Neutrophil (primary cell): ENCODE measurements around the gene LIPG.

ENCODE experiments used
- H3K27ac ChIP-seq: fragments of 200-600 bp; sonication (generic); 2 replicates; pipeline ENCODE4 v1.5.1; 2016; ENCODE audit warnings: mild to moderate bottlenecking, moderate library complexity
- H3K27me3 ChIP-seq: fragments of 200-600 bp; sonication (generic); 2 replicates; pipeline ENCODE4 v1.6.0; 2016; ENCODE audit warnings: mild to moderate bottlenecking
- H3K36me3 ChIP-seq: fragments of 200-600 bp; sonication (generic); 2 replicates; pipeline ENCODE4 v1.5.1; 2017
- H3K4me1 ChIP-seq, 2 experiments: fragments of 200-600 bp in 1 of 2; sonication (generic) in 1 of 2; 1 replicate in 1 of 2; 2 replicates in 1 of 2; pipeline versions ENCODE4 v1.5.1 to v1.6.1; 2013 to 2016; ENCODE audit warnings: low read depth in 1 of 2, low read length in 1 of 2, mild to moderate bottlenecking in 1 of 2, moderate library complexity in 1 of 2; ENCODE audit not compliant: control insufficient read depth in 1 of 2, insufficient read depth in 1 of 2
- H3K4me3 ChIP-seq, 2 experiments: fragments of 200-600 bp in 1 of 2; sonication (generic) in 1 of 2; 1 replicate in 1 of 2; 2 replicates in 1 of 2; pipeline ENCODE4 v1.5.1; 2013 to 2016; ENCODE audit warnings: low read depth in 1 of 2, low read length in 1 of 2, mild to moderate bottlenecking in 1 of 2, moderate library complexity in 1 of 2
- H3K9me3 ChIP-seq: fragments of 200-600 bp; sonication (generic); 2 replicates; pipeline ENCODE4 v1.5.1; 2016
- TF ChIP-seq, protein P1 (sequence below): fragments of 200-600 bp; sonication (generic); IDR thresholded peaks from 2 replicates; pipeline ENCODE4 v1.5.1; 2016; ENCODE audit warnings: antibody characterized with exemption

LIPG gene

DNA sequence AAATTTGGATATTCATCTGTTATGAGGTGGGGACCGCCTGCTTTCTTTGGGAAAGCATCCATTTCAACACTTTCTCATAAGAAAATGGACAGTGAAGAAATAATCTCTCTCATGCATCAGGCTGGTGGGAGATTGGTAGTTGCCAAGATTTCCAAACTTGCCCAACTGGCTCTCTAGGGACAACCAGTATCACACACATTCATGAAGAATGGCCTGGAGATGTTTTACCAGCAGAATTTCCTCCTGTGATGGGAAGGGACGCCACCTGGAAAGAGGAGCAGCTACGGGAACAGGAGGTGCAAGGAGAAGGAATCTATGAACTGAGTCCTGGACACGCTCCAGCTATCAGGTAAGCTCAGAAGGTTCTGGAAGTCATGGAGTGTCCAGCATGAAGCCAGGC is 39.4 kb downstream of the LIPG start:
- Histone ChIP-seq H3K4me3 (no peak overlapping the region), H3K4me1 (no peaks in the 10 kb centered on the region), H3K36me3 (no peaks in the 10 kb centered on the region), H3K27ac (no peak overlapping the region), H3K27me3 (peaks cover 9% of the 10 kb centered on the region), H3K9me3 (no peaks in the 10 kb centered on the region)
- TF ChIP-seq, protein P1, sequence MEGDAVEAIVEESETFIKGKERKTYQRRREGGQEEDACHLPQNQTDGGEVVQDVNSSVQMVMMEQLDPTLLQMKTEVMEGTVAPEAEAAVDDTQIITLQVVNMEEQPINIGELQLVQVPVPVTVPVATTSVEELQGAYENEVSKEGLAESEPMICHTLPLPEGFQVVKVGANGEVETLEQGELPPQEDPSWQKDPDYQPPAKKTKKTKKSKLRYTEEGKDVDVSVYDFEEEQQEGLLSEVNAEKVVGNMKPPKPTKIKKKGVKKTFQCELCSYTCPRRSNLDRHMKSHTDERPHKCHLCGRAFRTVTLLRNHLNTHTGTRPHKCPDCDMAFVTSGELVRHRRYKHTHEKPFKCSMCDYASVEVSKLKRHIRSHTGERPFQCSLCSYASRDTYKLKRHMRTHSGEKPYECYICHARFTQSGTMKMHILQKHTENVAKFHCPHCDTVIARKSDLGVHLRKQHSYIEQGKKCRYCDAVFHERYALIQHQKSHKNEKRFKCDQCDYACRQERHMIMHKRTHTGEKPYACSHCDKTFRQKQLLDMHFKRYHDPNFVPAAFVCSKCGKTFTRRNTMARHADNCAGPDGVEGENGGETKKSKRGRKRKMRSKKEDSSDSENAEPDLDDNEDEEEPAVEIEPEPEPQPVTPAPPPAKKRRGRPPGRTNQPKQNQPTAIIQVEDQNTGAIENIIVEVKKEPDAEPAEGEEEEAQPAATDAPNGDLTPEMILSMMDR = no peak

DNA sequence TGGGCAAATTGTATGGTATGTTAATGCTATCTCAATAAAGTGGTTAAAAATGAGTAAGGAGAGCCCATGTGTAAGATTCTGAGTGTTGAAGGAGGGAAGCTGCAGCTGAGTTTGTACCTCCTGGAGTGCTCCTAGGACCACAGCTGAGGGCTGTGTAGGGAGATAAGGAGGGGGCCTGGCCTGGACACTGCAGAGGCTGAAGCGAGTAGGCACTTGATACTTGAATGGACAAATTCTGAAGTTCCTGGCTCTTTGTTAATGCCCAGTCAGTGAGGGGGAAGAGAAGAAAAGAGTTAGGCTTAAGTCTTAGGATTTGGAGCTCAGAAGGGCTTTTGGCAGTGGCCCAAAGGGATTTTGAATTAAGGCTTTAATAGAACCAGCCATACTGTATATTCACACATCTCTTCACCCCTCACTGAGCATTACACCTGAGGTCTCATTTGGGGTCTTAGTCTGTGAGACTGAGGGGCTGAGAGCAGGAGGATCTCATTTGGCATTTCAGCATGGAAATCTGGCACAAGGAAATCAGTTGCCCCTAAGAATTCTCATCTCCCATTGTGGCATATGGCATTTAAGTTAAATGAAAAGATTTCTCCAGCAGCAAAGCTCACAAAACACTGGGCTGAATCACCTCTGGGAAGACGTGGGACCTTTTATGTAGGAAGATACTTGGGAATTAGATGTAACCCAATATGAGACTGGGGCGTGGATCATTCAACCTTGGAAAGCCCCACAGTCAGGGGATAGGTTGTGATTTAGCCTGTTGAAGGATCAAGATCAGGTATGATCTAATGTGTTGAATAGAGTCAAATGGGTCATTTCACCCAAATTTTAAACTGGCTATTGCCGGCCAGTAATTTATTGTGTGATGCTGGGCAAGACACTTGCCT is 46.8 kb downstream of the LIPG start:
- TF ChIP-seq, protein P1 = no peak
- no peak overlapping the region for H3K27ac ChIP-seq

DNA sequence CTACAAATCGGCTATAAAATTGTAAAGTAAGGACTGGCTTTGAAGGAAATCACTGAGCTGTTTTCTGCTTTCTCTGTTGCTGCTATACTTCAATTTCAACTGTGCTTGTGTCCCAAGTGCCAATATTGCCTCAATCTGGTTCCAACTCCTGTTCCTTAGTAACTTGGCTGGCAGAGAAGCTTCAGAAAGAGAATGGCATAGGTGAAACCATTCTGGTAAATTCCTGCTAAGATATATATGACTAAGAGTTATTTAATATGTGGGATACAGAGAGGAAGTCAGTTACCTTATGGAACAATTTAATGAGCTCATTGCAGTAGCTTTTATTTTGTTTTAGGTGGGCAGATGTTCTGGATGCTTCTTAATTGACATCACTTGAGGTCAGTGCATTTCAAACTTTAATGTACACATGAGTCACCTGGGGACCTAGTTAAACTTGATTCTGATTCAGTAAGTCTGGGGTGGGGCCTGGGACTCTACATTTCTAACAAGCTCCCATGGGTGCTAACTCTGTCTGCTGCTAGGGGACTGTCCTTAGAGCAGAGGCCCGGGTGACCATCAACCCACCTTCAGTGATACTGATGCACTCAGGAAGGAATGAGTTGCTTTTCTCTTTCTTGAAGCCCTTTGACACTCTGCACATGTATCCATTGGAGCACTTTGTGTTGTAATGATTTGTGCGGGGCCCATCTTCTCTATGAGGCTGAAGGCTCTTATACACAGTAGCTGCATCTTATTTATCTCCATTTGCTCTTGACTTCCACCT is 47.6 kb downstream of the LIPG start:
- H3K9me3 ChIP-seq = no peaks in the 10 kb centered on the region
- H3K27me3 ChIP-seq = peaks cover 9% of the 10 kb centered on the region
- H3K27ac ChIP-seq = no peak overlapping the region
- no peaks in the 10 kb centered on the region for H3K36me3 ChIP-seq
- TF ChIP-seq, protein P1 = no peak
- H3K4me1 ChIP-seq = no peaks in the 10 kb centered on the region
- no peak overlapping the region for H3K4me3 ChIP-seq

More for the DNA sequence above, 46.8 kb downstream of the LIPG start:
- Histone ChIP-seq H3K27me3 (peaks cover 9% of the 10 kb centered on the region), H3K9me3 (no peaks in the 10 kb centered on the region), H3K4me3 (no peak overlapping the region), H3K36me3 (no peaks in the 10 kb centered on the region), H3K4me1 (no peaks in the 10 kb centered on the region)

DNA sequence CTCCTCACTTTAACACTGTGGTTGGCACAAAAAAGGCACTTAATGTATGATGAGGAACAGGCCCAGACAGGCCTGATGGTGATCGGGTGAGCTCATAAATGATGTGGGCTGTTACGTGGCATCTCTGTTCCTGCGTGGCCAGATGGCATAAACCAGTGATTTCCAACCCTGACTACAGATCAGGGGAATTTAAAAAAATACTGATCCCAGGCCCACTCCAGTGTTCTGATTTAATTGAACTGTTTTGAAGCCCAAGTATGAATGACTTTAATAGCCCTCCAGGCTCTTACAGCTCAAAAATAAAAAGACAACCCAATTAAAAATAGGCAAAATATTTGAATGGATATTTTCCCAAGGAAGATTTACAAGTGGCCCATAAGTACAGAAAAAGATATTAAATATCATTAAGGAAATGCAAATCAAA is 48.2 kb downstream of the LIPG start:
- H3K36me3 ChIP-seq = no peaks in the 10 kb centered on the region
- no peak overlapping the region for H3K4me3 ChIP-seq
- H3K4me1 ChIP-seq = no peaks in the 10 kb centered on the region
- no peak overlapping the region for H3K27ac ChIP-seq
- TF ChIP-seq, protein P1 = no peak
- H3K9me3 ChIP-seq = no peaks in the 10 kb centered on the region
- H3K27me3 ChIP-seq = peaks cover 8% of the 10 kb centered on the region

DNA sequence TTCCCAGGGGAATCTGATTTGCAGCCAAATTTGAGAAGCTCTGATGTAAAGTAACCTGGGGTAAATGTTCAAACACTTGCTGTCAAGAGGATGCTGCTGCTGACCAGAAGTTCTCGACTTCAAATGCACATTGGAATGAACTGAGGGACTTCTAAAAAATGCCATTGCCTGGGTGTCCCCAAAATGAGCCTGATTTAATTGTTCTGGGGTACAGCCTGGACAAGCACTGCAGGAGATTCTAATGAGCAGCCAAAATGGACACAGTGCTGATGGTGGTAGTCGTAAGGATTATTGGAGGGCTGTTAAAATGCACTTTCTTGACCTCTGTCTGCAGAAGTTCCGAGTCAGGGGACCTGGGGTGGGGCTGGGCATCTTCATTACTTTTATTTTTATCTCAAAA is 49.5 kb downstream of the LIPG start:
- TF ChIP-seq, protein P1 = no peak
- Histone ChIP-seq H3K4me1 (no peaks in the 10 kb centered on the region), H3K36me3 (no peaks in the 10 kb centered on the region), H3K4me3 (no peak overlapping the region), H3K9me3 (no peaks in the 10 kb centered on the region), H3K27ac (no peak overlapping the region), H3K27me3 (no peaks in the 10 kb centered on the region)
